ENCODE measurements around the gene GAS2L1.
A peak's percentile ranks its signal among the peaks of the same experiment; 100 is the strongest.

Gene GAS2L1

GRCh38 chr22:29300467-29300806 is 6.0 kb upstream of the GAS2L1 start:
- peaks cover 80% of the 10 kb centered on the region for H4K20me1 ChIP-seq
- H3K36me3 ChIP-seq, result peaks cover 64% of the 10 kb centered on the region
- H3K9me3 ChIP-seq, result no peaks in the 10 kb centered on the region
- H3K27me3 ChIP-seq, result peaks cover 1% of the 10 kb centered on the region; the same call in 1 of the 2 replicates
- no peak for TF ChIP-seq Cebpa-rat (IDR thresholded peaks at IDR 0.05)
- H3K9ac ChIP-seq, result no peak overlapping the region
- H3K4me2 ChIP-seq, result no peak overlapping the region
- no peak overlapping the region for H3K4me3 ChIP-seq
- no peak overlapping the region for H3K27ac ChIP-seq
- peaks cover 38% of the 10 kb centered on the region for H3K4me1 ChIP-seq

- Histone ChIP-seq H4K20me1 (peaks cover 75% of the 10 kb centered on the region), H3K4me1 (peaks cover 44% of the 10 kb centered on the region), H3K9me3 (no peaks in the 10 kb centered on the region), H3K36me3 (peaks cover 59% of the 10 kb centered on the region), H3K27me3 (peaks cover 5% of the 10 kb centered on the region; the same call in 1 of the 2 replicates), H3K27ac (no peak overlapping the region), H3K4me3 (no peak overlapping the region), H3K4me2 (no peak overlapping the region), H3K9ac (no peak overlapping the region)
- TF ChIP-seq Cebpa-rat (IDR thresholded peaks at IDR 0.05), result no peak
Observed at GRCh38 chr22:29300807-29301601, 5.4 kb upstream of the GAS2L1 start.

- no peak overlapping the region for H3K27ac ChIP-seq
- H3K4me3 ChIP-seq, result no peak overlapping the region
- peaks cover 66% of the 10 kb centered on the region for H4K20me1 ChIP-seq
- H3K4me1 ChIP-seq, result peaks cover 50% of the 10 kb centered on the region
- peak overlapping the region; percentile 100; the same call in 1 of the 2 replicates for H3K4me2 ChIP-seq
- no peaks in the 10 kb centered on the region for H3K9me3 ChIP-seq
- H3K36me3 ChIP-seq, result peaks cover 50% of the 10 kb centered on the region
- no peak overlapping the region for H3K9ac ChIP-seq
- H3K27me3 ChIP-seq, result peaks cover 13% of the 10 kb centered on the region
- TF ChIP-seq Cebpa-rat (IDR thresholded peaks at IDR 0.05), result no peak
Observed at GRCh38 chr22:29301716-29302401, 4.6 kb upstream of the GAS2L1 start.

- peaks cover 50% of the 10 kb centered on the region for H3K4me1 ChIP-seq
- peak overlapping the region; percentile 100 for H3K4me2 ChIP-seq
- H3K9me3 ChIP-seq, result no peaks in the 10 kb centered on the region
- no peak for TF ChIP-seq Cebpa-rat (IDR thresholded peaks at IDR 0.05)
- peaks cover 18% of the 10 kb centered on the region for H3K27me3 ChIP-seq
- no peak overlapping the region for H3K27ac ChIP-seq
- H3K9ac ChIP-seq, result no peak overlapping the region
- H3K36me3 ChIP-seq, result peaks cover 45% of the 10 kb centered on the region
- H3K4me3 ChIP-seq, result no peak overlapping the region
- peaks cover 63% of the 10 kb centered on the region for H4K20me1 ChIP-seq
Observed at GRCh38 chr22:29302402-29302680, 4.1 kb upstream of the GAS2L1 start.

GRCh38 chr22:29302681-29303465 is 3.6 kb upstream of the GAS2L1 start:
- peak overlapping the region; percentile 100 for H3K4me2 ChIP-seq
- H3K4me3 ChIP-seq, result no peak overlapping the region
- peaks cover 40% of the 10 kb centered on the region for H3K36me3 ChIP-seq
- peak overlapping the region; percentile 15; the same call in 1 of the 2 replicates for H3K27ac ChIP-seq
- peaks cover 63% of the 10 kb centered on the region for H4K20me1 ChIP-seq
- peaks cover 23% of the 10 kb centered on the region for H3K27me3 ChIP-seq
- H3K9me3 ChIP-seq, result no peaks in the 10 kb centered on the region
- TF ChIP-seq Cebpa-rat (IDR thresholded peaks at IDR 0.05), result no peak
- no peak overlapping the region for H3K9ac ChIP-seq
- peaks cover 50% of the 10 kb centered on the region for H3K4me1 ChIP-seq

GRCh38 chr22:29305836-29306174 is 645 bp upstream of the GAS2L1 start:
- Histone ChIP-seq H3K4me3 (peak overlapping the region; percentile 73; the same call in 1 of the 2 replicates), H3K9me3 (no peaks in the 10 kb centered on the region), H3K27ac (no peak overlapping the region), H3K27me3 (peaks cover 39% of the 10 kb centered on the region), H4K20me1 (peaks cover 49% of the 10 kb centered on the region), H3K4me2 (peak overlapping the region; percentile 100), H3K9ac (no peak overlapping the region), H3K4me1 (peaks cover 75% of the 10 kb centered on the region), H3K36me3 (peaks cover 10% of the 10 kb centered on the region)
- TF ChIP-seq Cebpa-rat (IDR thresholded peaks at IDR 0.05), result no peak

GRCh38 chr22:29306835-29307595 is 565 bp downstream of the GAS2L1 start:
- Histone ChIP-seq H3K9me3 (no peaks in the 10 kb centered on the region), H3K27ac (peak overlapping the region; percentile 46; the same call in 1 of the 2 replicates), H3K4me2 (peak overlapping the region; percentile 100), H3K36me3 (no peaks in the 10 kb centered on the region), H3K4me3 (peak overlapping the region; percentile 73), H3K27me3 (peaks cover 42% of the 10 kb centered on the region), H4K20me1 (peaks cover 37% of the 10 kb centered on the region), H3K9ac (peak overlapping the region; percentile 71), H3K4me1 (peaks cover 80% of the 10 kb centered on the region)
- TF ChIP-seq Cebpa-rat (IDR thresholded peaks at IDR 0.05), result no peak

- no peaks in the 10 kb centered on the region for H3K9me3 ChIP-seq
- no peak for TF ChIP-seq Cebpa-rat (IDR thresholded peaks at IDR 0.05)
- H3K27ac ChIP-seq, result no peak overlapping the region
- H3K9ac ChIP-seq, result no peak overlapping the region
- peak overlapping the region; percentile 100 for H3K4me2 ChIP-seq
- peaks cover 31% of the 10 kb centered on the region for H4K20me1 ChIP-seq
- H3K36me3 ChIP-seq, result no peaks in the 10 kb centered on the region
- H3K27me3 ChIP-seq, result peaks cover 49% of the 10 kb centered on the region
- H3K4me3 ChIP-seq, result no peak overlapping the region; the same call in 1 of the 2 replicates
- peaks cover 73% of the 10 kb centered on the region for H3K4me1 ChIP-seq
Observed at GRCh38 chr22:29307596-29308147, 1.2 kb downstream of the GAS2L1 start.

- no peak overlapping the region for H3K4me3 ChIP-seq
- no peak overlapping the region for H3K27ac ChIP-seq
- peaks cover 67% of the 10 kb centered on the region for H3K4me1 ChIP-seq
- H3K9ac ChIP-seq, result no peak overlapping the region
- peaks cover 30% of the 10 kb centered on the region for H4K20me1 ChIP-seq
- H3K4me2 ChIP-seq, result peak overlapping the region; percentile 71
- H3K27me3 ChIP-seq, result peaks cover 55% of the 10 kb centered on the region
- no peak for TF ChIP-seq Cebpa-rat (IDR thresholded peaks at IDR 0.05)
- no peaks in the 10 kb centered on the region for H3K9me3 ChIP-seq
- no peaks in the 10 kb centered on the region for H3K36me3 ChIP-seq
Observed at GRCh38 chr22:29308148-29308790, 1.8 kb downstream of the GAS2L1 start.

Data from BLaER1 (cell line).